Spinal cord (tissue), 4 donors: Measurements from ENCODE around the gene TREML4. TPM values are rescaled to one million over a fixed set of nuclear protein-coding genes. Genes with fewer than 3 reads are reported as not detected.

Experiments used
- polyA plus RNA-seq, 2 donors: library from polyadenylated mRNA; unstranded; fragments of 120-200 nt; gene quantifications; one replicate each; pipeline ENCODE4 v1.2.1, GENCODE V29; 2013; ENCODE audit not compliant: insufficient read length in 2 of 2
- small RNA-seq: library from RNA; depleted of rRNA; stranded (forward); fragments of <200 nt; gene quantifications from one replicate; pipeline ENCODE3, GENCODE V24; 2014; ENCODE audit warnings: low replicate concordance
- total RNA-seq, 2 donors: library from RNA; depleted of rRNA in 1 of 2; stranded (reverse); fragments of 120-200 nt in 1 of 2; fragments of >200 nt in 1 of 2; gene quantifications; one replicate each; pipeline versions ENCODE4 v1.2.3 to v1.2.4, GENCODE V29; 2013 to 2014

TREML4 gene
- total and polyA plus RNA-seq, 4 donors = 0.10 TPM; not detected in 3

Small RNA genes lying within 50 kb of the gene (small RNA-seq; reads per million reads assigned to genes)
- not detected for gene AL391903.2
- not detected for gene AL391903.3
- 0.14 reads per million for gene RNA5SP207

Other genes starting within 250 kb of the TREML4 start
- under 1 TPM; 0.20 to 0.72 TPM for gene UNC5CL, start 189.1 kb upstream of the TREML4 start, total RNA-seq
- gene UNC5CL, start 189.1 kb upstream of the TREML4 start, polyA plus RNA-seq = 1 to 10 TPM in 1 of 2 donors, under 1 TPM in 1; 0.92 to 1.4 TPM
- 1 to 10 TPM in 1 of 2 donors, under 1 TPM in 1; 0.66 to 1.6 TPM for gene TSPO2, start 185.9 kb upstream of the TREML4 start, total RNA-seq
- gene TSPO2, start 185.9 kb upstream of the TREML4 start, polyA plus RNA-seq = under 1 TPM; 0.38 to 0.52 TPM
- 1 to 10 TPM in 1 of 2 donors, under 1 TPM in 1; 0.17 to 1.1 TPM for gene APOBEC2, start 175.1 kb upstream of the TREML4 start, total RNA-seq
- gene APOBEC2, start 175.1 kb upstream of the TREML4 start, polyA plus RNA-seq = 1 to 10 TPM in 1 of 2 donors, under 1 TPM in 1; 0.44 to 1.0 TPM
- gene OARD1, start 156.0 kb upstream of the TREML4 start, total RNA-seq = 10 to 100 TPM; 17.1 to 30.0 TPM
- 10 to 100 TPM; 35.7 to 43.2 TPM for gene OARD1, start 156.0 kb upstream of the TREML4 start, polyA plus RNA-seq
- 10 to 100 TPM; 21.8 to 28.9 TPM for gene NFYA, start 155.4 kb upstream of the TREML4 start, total RNA-seq
- gene NFYA, start 155.4 kb upstream of the TREML4 start, polyA plus RNA-seq = 10 to 100 TPM; 26.5 to 30.8 TPM
- 1 to 10 TPM in 1 of 2 donors, under 1 TPM in 1; 0.39 to 1.1 TPM for gene TREML1, start 74.0 kb upstream of the TREML4 start, total RNA-seq
- 1 to 10 TPM; 1.9 to 2.1 TPM for gene TREML1, start 74.0 kb upstream of the TREML4 start, polyA plus RNA-seq
- gene TREM2, start 65.2 kb upstream of the TREML4 start, total RNA-seq = 10 to 100 TPM; 21.0 to 25.9 TPM
- gene TREM2, start 65.2 kb upstream of the TREML4 start, polyA plus RNA-seq = 10 to 100 TPM; 20.9 to 27.4 TPM
- under 1 TPM; 0.11 to 0.40 TPM for gene TREML2, start 27.2 kb upstream of the TREML4 start, total RNA-seq
- gene TREML2, start 27.2 kb upstream of the TREML4 start, polyA plus RNA-seq = not detected
- 1 to 10 TPM in 1 of 2 donors, under 1 TPM in 1; 0.55 to 1.3 TPM for gene TREM1, start 58.3 kb downstream of the TREML4 start, total RNA-seq
- gene TREM1, start 58.3 kb downstream of the TREML4 start, polyA plus RNA-seq = under 1 TPM; 0.41 to 0.49 TPM
- not detected for gene NCR2, start 107.3 kb downstream of the TREML4 start, total RNA-seq
- not detected for gene NCR2, start 107.3 kb downstream of the TREML4 start, polyA plus RNA-seq